Heart right ventricle (tissue), 16 donors: ENCODE results near the gene NRXN3. TPM values are rescaled to one million over a fixed set of nuclear protein-coding genes. Genes with fewer than 3 reads are reported as not detected.

Source experiments
- ATAC-seq, 8 donors: fragments of 200-7000 bp; cut with Tn5 transposase; one replicate each; pipeline ENCODE4 v1.9.1; 2020; ENCODE audit warnings: mild to moderate bottlenecking in 8 of 8, moderate library complexity in 8 of 8, moderate number of reproducible peaks in 1 of 8
- DNase-seq, 2 donors: peaks; one replicate each; pipeline ENCODE4 v3.0.0-alpha.2; 2020
- H3K27ac ChIP-seq, 10 donors: fragments of 200-600 bp; sonication (generic) in 2 of 10; one replicate each; pipeline versions ENCODE4 v1.5.0 to v1.8.0; 2020 to 2022; ENCODE audit warnings: mild to moderate bottlenecking in 3 of 10
- H3K27me3 ChIP-seq, 7 donors: fragments of 200-600 bp; one replicate each; pipeline ENCODE4 v1.8.0; 2021 to 2022; ENCODE audit warnings: mild to moderate bottlenecking in 2 of 7
- H3K36me3 ChIP-seq, 9 donors: fragments of 200-600 bp; sonication (generic) in 1 of 9; one replicate each; pipeline versions ENCODE4 v1.5.0 to v1.8.0; 2020 to 2022; ENCODE audit warnings: mild to moderate bottlenecking in 2 of 9
- H3K4me1 ChIP-seq, 9 donors: fragments of 200-600 bp; sonication (generic) in 1 of 9; one replicate each; pipeline versions ENCODE4 v1.5.0 to v1.8.0; 2020 to 2022; ENCODE audit warnings: mild to moderate bottlenecking in 4 of 9
- H3K4me3 ChIP-seq, 10 donors: fragments of 200-600 bp; sonication (generic) in 2 of 10; one replicate each; pipeline versions ENCODE4 v1.5.0 to v1.8.0; 2020 to 2022; ENCODE audit warnings: mild to moderate bottlenecking in 7 of 10, moderate library complexity in 2 of 10
- H3K9me3 ChIP-seq, 11 donors: fragments of 200-600 bp in 10 of 11; sonication (generic) in 2 of 11; one replicate each; pipeline versions ENCODE4 v1.5.0 to v1.8.0; 2013 to 2022; ENCODE audit warnings: mild to moderate bottlenecking in 2 of 11, control low read depth in 1 of 11, moderate library complexity in 1 of 11
- WGBS, 2 donors: extraction: QIAGEN DNeasy Blood & Tissue Kit; methylation state at CpG; one replicate each; pipeline ENCODE4 v1.1.7; 2013; ENCODE audit warnings: inconsistent platforms in 1 of 2; 5-methylcytosine and 5-hydroxymethylcytosine counted together
- intact Hi-C, 10 donors: fragments of 100-400 bp; cut with DNase I; formaldehyde crosslinking; loops; one replicate each; pipeline versions ENCODE4 v1.11.1 to v1.14.2; 2022
- polyA plus RNA-seq, 2 donors: library from polyadenylated mRNA; stranded (reverse); fragments of 200-250 nt; gene quantifications; one replicate each; pipeline ENCODE4 v1.2.3, GENCODE V29; 2013
- total RNA-seq, 10 donors: library from RNA; stranded (reverse); fragmentation: NEBNext Ultra II Directional in 3 of 10; extraction: Animal tissue kit (Norgen Biotek cat#: 25700) in 3 of 10; gene quantifications; one replicate each; pipeline versions ENCODE4 v1.2.1 to v1.2.4, GENCODE V29; 2021 to 2023
- TF ChIP-seq, protein P1 (sequence below), 9 donors: fragments of 200-600 bp; sonication (generic) in 2 of 9; IDR thresholded peaks; one replicate each; pipeline versions ENCODE4 v1.5.0 to v1.8.0; 2021 to 2022; ENCODE audit warnings: antibody characterized with exemption in 9 of 9, mild to moderate bottlenecking in 5 of 9, moderate library complexity in 1 of 9
- donor health status: Arrhythmogenic right ventricular cardiomyopathy.
- donor health status: ischemic (EF 13 %, LVEDD 7.1; RV severe dilation, severe dysfunction).
- donor health status: healthy with polysubstance abuse.
- donor health status: DM: no; HTN: yes; CAD: no.
- donor health status: DM: no; HTN: no; CAD: no.
- donor health status: ischemic (EF 25% LVEDD 6.9; RV normal size, moderate dysfunction).
- donor health status: ischemic (EF 25% LVEDD 5.7; RV mildly dilated, moderate dysfunction).
- donor health status: healthy.
- donor health status: DM: yes; HTN: yes; CAD: no.
- donor health status: Ischemic cardiomyopathy.
- donor health status: ischemic (EF 35%, LVEDD 5.7; RV mildly dilated, moderate dysfunction).
- donor health status: nonischemic (EF 11% LVEDD 7.7; RV severe dilation, severe dysfunction).
- donor health status: DM: yes; HTN: yes; CAD: no.
- donor health status: PGD.
- donor health status: ischemic (EF 29% LVEDD 5.4; RV normal size, mild dysfunction).
- donor health status: nonischemic (EF 23%, LVEDD 6.1; RV moderate dilation, normal function).

NRXN3 gene
- total and polyA plus RNA-seq, 12 donors = 0.23 to 1.8 (median 0.87) TPM

GRCh38 chr14:79627058-79627457 is 1456.9 kb downstream of the NRXN3 start:
- ATAC-seq = no peak
- Histone ChIP-seq H3K36me3 (no peaks in the 10 kb centered on the region), H3K27ac (no peak overlapping the region), H3K9me3 (peaks cover 0 to 7% (median 0%) of the 10 kb centered on the region in 11 donors), H3K4me1 (no peaks in the 10 kb centered on the region), H3K27me3 (no peaks in the 10 kb centered on the region), H3K4me3 (no peak overlapping the region)
- intact Hi-C loops = no loop called here
- TF ChIP-seq, protein P1, sequence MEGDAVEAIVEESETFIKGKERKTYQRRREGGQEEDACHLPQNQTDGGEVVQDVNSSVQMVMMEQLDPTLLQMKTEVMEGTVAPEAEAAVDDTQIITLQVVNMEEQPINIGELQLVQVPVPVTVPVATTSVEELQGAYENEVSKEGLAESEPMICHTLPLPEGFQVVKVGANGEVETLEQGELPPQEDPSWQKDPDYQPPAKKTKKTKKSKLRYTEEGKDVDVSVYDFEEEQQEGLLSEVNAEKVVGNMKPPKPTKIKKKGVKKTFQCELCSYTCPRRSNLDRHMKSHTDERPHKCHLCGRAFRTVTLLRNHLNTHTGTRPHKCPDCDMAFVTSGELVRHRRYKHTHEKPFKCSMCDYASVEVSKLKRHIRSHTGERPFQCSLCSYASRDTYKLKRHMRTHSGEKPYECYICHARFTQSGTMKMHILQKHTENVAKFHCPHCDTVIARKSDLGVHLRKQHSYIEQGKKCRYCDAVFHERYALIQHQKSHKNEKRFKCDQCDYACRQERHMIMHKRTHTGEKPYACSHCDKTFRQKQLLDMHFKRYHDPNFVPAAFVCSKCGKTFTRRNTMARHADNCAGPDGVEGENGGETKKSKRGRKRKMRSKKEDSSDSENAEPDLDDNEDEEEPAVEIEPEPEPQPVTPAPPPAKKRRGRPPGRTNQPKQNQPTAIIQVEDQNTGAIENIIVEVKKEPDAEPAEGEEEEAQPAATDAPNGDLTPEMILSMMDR (IDR thresholded peaks at IDR 0.05) = no peak
- DNase-seq = no peak

GRCh38 chr14:79629411-79630287 is 1459.5 kb downstream of the NRXN3 start:
- Histone ChIP-seq H3K27me3 (no peaks in the 10 kb centered on the region), H3K36me3 (no peaks in the 10 kb centered on the region), H3K4me1 (no peaks in the 10 kb centered on the region), H3K27ac (no peak overlapping the region), H3K4me3 (no peak overlapping the region), H3K9me3 (peaks cover 0 to 7% (median 0%) of the 10 kb centered on the region in 11 donors)
- 63 to 74% methylated on average over 6 of the region's 6 CpGs for WGBS, 2 donors
- DNase-seq (no peak), ATAC-seq (no peak)
- intact Hi-C loops = no loop called here
- TF ChIP-seq, protein P1 (IDR thresholded peaks at IDR 0.05) = no peak

GRCh38 chr14:79630288-79630960 is 1460.3 kb downstream of the NRXN3 start:
- no peaks in the 10 kb centered on the region for H3K36me3 ChIP-seq
- 71 to 73% methylated on average over 6 of the region's 6 CpGs for WGBS, 2 donors
- no peak overlapping the region for H3K27ac ChIP-seq
- DNase-seq = no peak
- H3K4me1 ChIP-seq = no peaks in the 10 kb centered on the region
- TF ChIP-seq, protein P1 (IDR thresholded peaks at IDR 0.05) = no peak
- H3K4me3 ChIP-seq = no peak overlapping the region
- intact Hi-C loops = no loop called here
- ATAC-seq = no peak
- peaks cover 0 to 7% (median 0%) of the 10 kb centered on the region in 11 donors for H3K9me3 ChIP-seq
- H3K27me3 ChIP-seq = no peaks in the 10 kb centered on the region

GRCh38 chr14:79631276-79631675 is 1461.1 kb downstream of the NRXN3 start:
- TF ChIP-seq, protein P1 (IDR thresholded peaks at IDR 0.05) = no peak
- Histone ChIP-seq H3K4me3 (no peak overlapping the region), H3K27ac (no peak overlapping the region), H3K36me3 (no peaks in the 10 kb centered on the region), H3K9me3 (peaks cover 0 to 7% (median 0%) of the 10 kb centered on the region in 11 donors), H3K27me3 (no peaks in the 10 kb centered on the region), H3K4me1 (no peaks in the 10 kb centered on the region)
- no peak for ATAC-seq
- DNase-seq = no peak
- intact Hi-C loops = no loop called here
- 93 to 94% methylated on average over 25 of the region's 25 CpGs for WGBS, 2 donors
